OCI-LY3 (cell line): ENCODE data around the gene PARD3.

Source experiments
- H2AFZ ChIP-seq: fragments of 200-600, 300-600 bp; shearing (Covaris generic); 2 replicates; pipeline ENCODE4 v1.6.0; 2014; ENCODE audit warnings: antibody characterized with exemption, low read depth, low read length
- H3K27ac ChIP-seq: fragments of 200-600, 300-600 bp; sonication (generic); 2 replicates; pipeline ENCODE4 v1.5.1; 2014; ENCODE audit warnings: mild to moderate bottlenecking, low read length, moderate library complexity, mixed read lengths
- H3K27me3 ChIP-seq: fragments of 200-600, 300-600 bp; sonication (generic); 2 replicates; pipeline ENCODE4 v1.6.1; 2014; ENCODE audit warnings: low read depth, low read length, mixed read lengths
- H3K36me3 ChIP-seq: fragments of 200-600, 300-600 bp; sonication (generic); replicated peaks from 2 replicates; pipeline ENCODE3; 2014; ENCODE audit warnings: low read depth, low read length, mixed read lengths
- H3K4me1 ChIP-seq: fragments of 300-600, 200-600 bp; sonication (generic); 2 replicates; pipeline ENCODE4 v1.6.1; 2014; ENCODE audit warnings: low read length, mixed read lengths
- H3K4me2 ChIP-seq: fragments of 200-600, 300-600 bp; sonication (generic); 2 replicates; pipeline ENCODE4 v1.6.1; 2014; ENCODE audit warnings: low read length, mixed read lengths
- H3K4me3 ChIP-seq: fragments of 300-600, 200-600 bp; sonication (generic); 2 replicates; pipeline ENCODE4 v1.5.1; 2014; ENCODE audit warnings: antibody characterized with exemption, mild to moderate bottlenecking, low read length, moderate library complexity
- H3K79me2 ChIP-seq: fragments of 300-600, 200-600 bp; shearing (Covaris generic); 2 replicates; pipeline ENCODE4 v1.6.1; 2014; ENCODE audit warnings: mild to moderate bottlenecking, low read length, mixed read lengths
- H3K9ac ChIP-seq: fragments of 300-600, 200-600 bp; shearing (Covaris generic); 2 replicates; pipeline ENCODE4 v1.6.0; 2014; ENCODE audit warnings: mild to moderate bottlenecking, low read length, moderate library complexity
- H3K9me3 ChIP-seq: fragments of 200-600, 300-600 bp; shearing (Covaris generic); 2 replicates; pipeline ENCODE4 v1.6.1; 2014; ENCODE audit warnings: low read length, mixed read lengths; ENCODE audit not compliant: insufficient read depth
- H4K20me1 ChIP-seq: fragments of 200-600, 300-600 bp; sonication (generic); 2 replicates; pipeline ENCODE4 v1.6.1; 2016; ENCODE audit warnings: low read length, mixed read lengths; ENCODE audit not compliant: insufficient read depth
- EZH2phosphoT487 ChIP-seq: fragments of 200-600 bp; shearing (Covaris generic); IDR thresholded peaks from 2 replicates; pipeline ENCODE4 v1.6.1; 2018; ENCODE audit warnings: antibody characterized with exemption, mixed run types, low read depth
- TF ChIP-seq, protein P1 (sequence below): fragments of 200-600, 300-600 bp; sonication (generic); IDR thresholded peaks from 2 replicates; pipeline ENCODE4 v1.5.1; 2014; ENCODE audit warnings: antibody characterized with exemption, low read length, low read depth

The PARD3 gene

GRCh38 chr10:34488476-34489130, 326.5 kb downstream of the PARD3 start:
- Histone ChIP-seq H3K27ac (no peak overlapping the region), H3K79me2 (no peaks in the 10 kb centered on the region), H4K20me1 (no peaks in the 10 kb centered on the region), H3K27me3 (no peaks in the 10 kb centered on the region), H3K36me3 (no peaks in the 10 kb centered on the region), H3K9ac (no peak overlapping the region), H3K4me3 (no peak overlapping the region), H3K9me3 (no peaks in the 10 kb centered on the region), H3K4me1 (no peaks in the 10 kb centered on the region), H3K4me2 (no peak overlapping the region), H2AFZ (no peak overlapping the region)
- TF ChIP-seq, protein P1, sequence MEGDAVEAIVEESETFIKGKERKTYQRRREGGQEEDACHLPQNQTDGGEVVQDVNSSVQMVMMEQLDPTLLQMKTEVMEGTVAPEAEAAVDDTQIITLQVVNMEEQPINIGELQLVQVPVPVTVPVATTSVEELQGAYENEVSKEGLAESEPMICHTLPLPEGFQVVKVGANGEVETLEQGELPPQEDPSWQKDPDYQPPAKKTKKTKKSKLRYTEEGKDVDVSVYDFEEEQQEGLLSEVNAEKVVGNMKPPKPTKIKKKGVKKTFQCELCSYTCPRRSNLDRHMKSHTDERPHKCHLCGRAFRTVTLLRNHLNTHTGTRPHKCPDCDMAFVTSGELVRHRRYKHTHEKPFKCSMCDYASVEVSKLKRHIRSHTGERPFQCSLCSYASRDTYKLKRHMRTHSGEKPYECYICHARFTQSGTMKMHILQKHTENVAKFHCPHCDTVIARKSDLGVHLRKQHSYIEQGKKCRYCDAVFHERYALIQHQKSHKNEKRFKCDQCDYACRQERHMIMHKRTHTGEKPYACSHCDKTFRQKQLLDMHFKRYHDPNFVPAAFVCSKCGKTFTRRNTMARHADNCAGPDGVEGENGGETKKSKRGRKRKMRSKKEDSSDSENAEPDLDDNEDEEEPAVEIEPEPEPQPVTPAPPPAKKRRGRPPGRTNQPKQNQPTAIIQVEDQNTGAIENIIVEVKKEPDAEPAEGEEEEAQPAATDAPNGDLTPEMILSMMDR = no peak

DNA sequence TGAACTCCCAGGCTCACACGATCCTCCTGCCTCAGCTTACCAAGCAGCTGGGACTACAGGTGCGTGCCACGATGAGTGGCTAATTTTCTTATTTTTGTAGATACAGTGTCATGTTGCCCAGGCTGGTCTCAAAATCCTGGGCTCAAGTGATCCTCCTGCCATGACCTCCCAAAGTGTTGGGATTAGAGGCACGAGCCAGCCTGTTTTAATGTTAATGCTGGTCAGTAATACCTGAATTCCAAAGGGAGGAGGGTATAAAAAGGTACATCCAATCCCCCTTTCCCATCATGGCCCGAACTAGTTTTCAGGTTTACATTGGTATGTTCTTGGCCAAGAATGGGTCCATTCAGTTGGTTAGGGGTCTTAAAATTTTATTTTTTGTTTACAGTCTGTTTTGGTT, 329.1 kb downstream of the PARD3 start:
- no peak for TF ChIP-seq EZH2phosphoT487
- TF ChIP-seq, protein P1 = no peak
- H3K27ac ChIP-seq = no peak overlapping the region

GRCh38 chr10:34484164-34484563, 330.9 kb downstream of the PARD3 start:
- Histone ChIP-seq H3K79me2 (no peaks in the 10 kb centered on the region), H3K27me3 (no peaks in the 10 kb centered on the region), H3K9ac (no peak overlapping the region), H3K4me2 (no peak overlapping the region), H3K27ac (no peak overlapping the region), H2AFZ (no peak overlapping the region), H3K9me3 (no peaks in the 10 kb centered on the region), H3K4me1 (no peaks in the 10 kb centered on the region), H4K20me1 (no peaks in the 10 kb centered on the region), H3K4me3 (no peak overlapping the region), H3K36me3 (no peaks in the 10 kb centered on the region)
- no peak for TF ChIP-seq EZH2phosphoT487
- TF ChIP-seq, protein P1 = no peak

More for the DNA sequence above, 329.1 kb downstream of the PARD3 start:
- no peaks in the 10 kb centered on the region for H3K4me1 ChIP-seq
- H3K36me3 ChIP-seq = no peaks in the 10 kb centered on the region
- no peaks in the 10 kb centered on the region for H4K20me1 ChIP-seq
- H3K79me2 ChIP-seq = no peaks in the 10 kb centered on the region
- H3K9me3 ChIP-seq = no peaks in the 10 kb centered on the region
- H3K4me3 ChIP-seq = no peak overlapping the region
- H3K27me3 ChIP-seq = no peaks in the 10 kb centered on the region
- no peak overlapping the region for H3K9ac ChIP-seq
- H3K4me2 ChIP-seq = no peak overlapping the region
- H2AFZ ChIP-seq = no peak overlapping the region

DNA sequence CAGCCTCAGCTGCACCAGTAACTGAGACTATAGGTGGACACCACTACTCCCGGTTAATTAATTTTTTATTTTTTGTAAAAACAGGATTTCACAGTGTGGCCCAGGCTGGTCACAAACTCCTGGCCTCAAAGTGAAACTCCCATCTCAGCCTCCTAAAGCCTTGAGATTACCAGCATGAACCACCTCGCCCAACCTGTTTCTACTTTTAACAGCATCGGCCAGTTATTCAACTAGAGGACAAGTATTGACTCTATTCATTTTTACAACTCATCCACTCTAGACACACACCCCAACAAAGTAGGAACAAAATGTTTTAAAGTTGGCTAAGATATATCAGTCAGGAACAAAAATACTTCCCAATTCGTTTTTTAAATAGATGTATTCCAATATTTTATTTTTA, 334.8 kb downstream of the PARD3 start:
- TF ChIP-seq EZH2phosphoT487 = no peak
- TF ChIP-seq, protein P1 = no peak

More for the DNA sequence above, 334.8 kb downstream of the PARD3 start:
- Histone ChIP-seq H3K4me2 (no peak overlapping the region), H3K9ac (no peak overlapping the region), H3K4me3 (no peak overlapping the region), H2AFZ (no peak overlapping the region), H3K27me3 (no peaks in the 10 kb centered on the region), H3K9me3 (no peaks in the 10 kb centered on the region), H3K4me1 (no peaks in the 10 kb centered on the region), H3K27ac (no peak overlapping the region), H3K79me2 (no peaks in the 10 kb centered on the region), H4K20me1 (no peaks in the 10 kb centered on the region), H3K36me3 (no peaks in the 10 kb centered on the region)
